Activated CD4-positive, alpha-beta T cell treated with anti-CD3 and anti-CD28 coated beads for 48 hours (primary cell): ENCODE data around the gene ATG2B.
"Not testable (repeated sequence)": the region's sequence is repeated elsewhere in the genome, so short reads cannot be mapped to it uniquely, and the experiment has no call there.

Source experiments
- DNase-seq: peaks from one replicate; pipeline ENCODE4 v3.0.0-alpha.2; 2020

Gene ATG2B

GRCh38 chr14:96251656-96252155 lies 111.4 kb downstream of the ATG2B start:
- DNase-seq: no peak

- DNase-seq: no peak
These were observed 112.7 kb downstream of the ATG2B start for GRCh38 chr14:96250485-96250884.

- DNase-seq: no peak
These were observed 114.1 kb downstream of the ATG2B start for GRCh38 chr14:96249029-96249428.

- no peak for DNase-seq
These were observed 116.1 kb downstream of the ATG2B start for GRCh38 chr14:96247031-96247430.

- no peak for DNase-seq
These were observed 116.6 kb downstream of the ATG2B start for GRCh38 chr14:96246539-96246847.

- no peak for DNase-seq
These were observed 117.2 kb downstream of the ATG2B start for GRCh38 chr14:96245710-96246538.

- DNase-seq: not testable (repeated sequence)
These were observed 118.1 kb downstream of the ATG2B start for GRCh38 chr14:96245074-96245473.

- no peak for DNase-seq
These were observed 119.4 kb downstream of the ATG2B start for GRCh38 chr14:96243785-96244184.

GRCh38 chr14:96242126-96242525 lies 121.0 kb downstream of the ATG2B start:
- DNase-seq: no peak

- DNase-seq: no peak
These were observed 122.5 kb downstream of the ATG2B start for GRCh38 chr14:96240641-96241040.

GRCh38 chr14:96239711-96240141 lies 123.4 kb downstream of the ATG2B start:
- no peak for DNase-seq

GRCh38 chr14:96238676-96239265 lies 124.4 kb downstream of the ATG2B start:
- no peak for DNase-seq

GRCh38 chr14:96237641-96238040 lies 125.5 kb downstream of the ATG2B start:
- DNase-seq: no peak

- no peak for DNase-seq
These were observed 127.7 kb downstream of the ATG2B start for GRCh38 chr14:96235426-96235825.

GRCh38 chr14:96233661-96234060 lies 129.5 kb downstream of the ATG2B start:
- DNase-seq: no peak

GRCh38 chr14:96232506-96232905 lies 130.6 kb downstream of the ATG2B start:
- DNase-seq: no peak

- no peak for DNase-seq
These were observed 131.5 kb downstream of the ATG2B start for GRCh38 chr14:96231526-96232130.

- DNase-seq: no peak
These were observed 132.1 kb downstream of the ATG2B start for GRCh38 chr14:96231056-96231455.

- DNase-seq: no peak
These were observed 133.8 kb downstream of the ATG2B start for GRCh38 chr14:96229315-96229714.
